GM20000 (cell line): ENCODE data around the gene FILIP1.

Source experiments
- DNase-seq: peaks from one replicate; pipeline ENCODE4 v3.0.0; 2012; ENCODE audit warnings: low spot score
- CTCF ChIP-seq: IDR thresholded peaks from 2 replicates; pipeline ENCODE4 v1.5.1; 2012; ENCODE audit warnings: mild to moderate bottlenecking, control low read depth; ENCODE audit errors: extremely low read depth, missing control alignments

The FILIP1 gene

GRCh38 chr6:75409928-75410327, 83.7 kb downstream of the FILIP1 start:
- no peak for TF ChIP-seq CTCF
- no peak for DNase-seq

GRCh38 chr6:75409286-75409685, 84.3 kb downstream of the FILIP1 start:
- TF ChIP-seq CTCF: no peak
- no peak for DNase-seq

GRCh38 chr6:75403563-75404080, 90.0 kb downstream of the FILIP1 start:
- no peak for DNase-seq
- no peak for TF ChIP-seq CTCF

- peak; percentile 20 for DNase-seq
- no peak for TF ChIP-seq CTCF
Observed at GRCh38 chr6:75402296-75402695, 91.3 kb downstream of the FILIP1 start.

GRCh38 chr6:75397656-75398465, 95.7 kb downstream of the FILIP1 start:
- DNase-seq: no peak

GRCh38 chr6:75397171-75397570, 96.4 kb downstream of the FILIP1 start:
- no peak for DNase-seq
- TF ChIP-seq CTCF: no peak

More at GRCh38 chr6:75397656-75398465, 95.7 kb downstream of the FILIP1 start:
- no peak for TF ChIP-seq CTCF

- DNase-seq: no peak
Observed at GRCh38 chr6:75396005-75396800, 97.4 kb downstream of the FILIP1 start.

More at GRCh38 chr6:75396005-75396800, 97.4 kb downstream of the FILIP1 start:
- TF ChIP-seq CTCF: no peak
